Mucosa of rectum (tissue), 2 donors: Measurements from ENCODE around the gene PRICKLE3.
"Not testable (repeated sequence)": the region's sequence is repeated elsewhere in the genome, so short reads cannot be mapped to it uniquely, and the experiment has no call there.

ENCODE experiments used
- H3K27ac ChIP-seq, 2 donors: one replicate each; pipeline ENCODE4 v1.7.0; 2013; ENCODE audit warnings: inconsistent platforms in 2 of 2, low read depth in 2 of 2, low read length in 2 of 2
- H3K27me3 ChIP-seq, 2 donors: one replicate each; pipeline ENCODE4 v1.7.0; 2013; ENCODE audit warnings: low read length in 2 of 2; ENCODE audit not compliant: control insufficient read depth in 2 of 2, insufficient read depth in 2 of 2
- H3K36me3 ChIP-seq, 2 donors: one replicate each; pipeline ENCODE4 v1.7.0; 2013; ENCODE audit warnings: low read length in 2 of 2; ENCODE audit not compliant: control insufficient read depth in 2 of 2, insufficient read depth in 2 of 2
- H3K4me1 ChIP-seq, 2 donors: one replicate each; pipeline ENCODE4 v1.7.0; 2013; ENCODE audit warnings: low read length in 2 of 2, mild to moderate bottlenecking in 1 of 2; ENCODE audit not compliant: control insufficient read depth in 2 of 2, insufficient read depth in 2 of 2
- H3K4me3 ChIP-seq, 2 donors: one replicate each; pipeline ENCODE4 v1.7.0; 2013; ENCODE audit warnings: low read length in 2 of 2
- H3K9ac ChIP-seq, 2 donors: one replicate each; pipeline ENCODE4 v1.7.0; 2013; ENCODE audit warnings: low read length in 2 of 2, low read depth in 1 of 2, mild to moderate bottlenecking in 1 of 2
- H3K9me3 ChIP-seq, 2 donors: one replicate each; pipeline ENCODE4 v1.7.0; 2013; ENCODE audit warnings: low read length in 2 of 2; ENCODE audit not compliant: control insufficient read depth in 2 of 2
- donor health status: healthy.
- donor health status: Normal muscosa, but diverticular disease.

The PRICKLE3 gene

DNA sequence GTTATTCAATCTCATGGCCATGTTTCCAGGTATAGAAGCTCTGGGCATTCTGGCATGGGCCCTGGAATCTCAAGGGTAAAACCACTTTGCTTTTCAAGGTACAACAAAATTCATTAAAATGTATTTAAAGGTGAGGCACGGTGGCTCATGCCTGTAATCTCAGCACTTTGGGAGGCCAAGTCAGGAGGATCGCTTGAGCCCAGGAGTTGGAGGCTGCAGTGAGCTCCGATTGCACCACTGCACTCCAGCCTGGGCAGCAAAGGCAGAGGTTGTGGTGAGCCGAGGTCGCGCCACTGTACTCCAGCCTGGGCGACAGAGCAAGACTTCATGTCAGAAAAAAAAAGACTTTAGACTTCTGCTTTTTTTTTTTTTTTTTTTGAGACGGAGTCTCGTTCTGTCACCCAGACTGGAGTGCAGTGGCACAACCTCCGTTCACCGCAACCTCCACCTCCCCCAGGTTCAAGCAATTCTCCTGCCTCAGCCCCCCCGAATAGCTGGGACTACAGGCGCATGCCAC lies 58.4 kb downstream of the PRICKLE3 start:
- H3K4me1 ChIP-seq, H3K36me3 ChIP-seq, H3K9me3 ChIP-seq, H3K9ac ChIP-seq, H3K27me3 ChIP-seq, H3K4me3 ChIP-seq, H3K27ac ChIP-seq: not testable (repeated sequence)
